ENCODE measurements around the gene C4orf46. TPM values are rescaled to one million over a fixed set of nuclear protein-coding genes. Genes with fewer than 3 reads are reported as not detected.

Gene C4orf46
- total RNA-seq, 1 donor from 2014 or later = 8.4 TPM

DNA sequence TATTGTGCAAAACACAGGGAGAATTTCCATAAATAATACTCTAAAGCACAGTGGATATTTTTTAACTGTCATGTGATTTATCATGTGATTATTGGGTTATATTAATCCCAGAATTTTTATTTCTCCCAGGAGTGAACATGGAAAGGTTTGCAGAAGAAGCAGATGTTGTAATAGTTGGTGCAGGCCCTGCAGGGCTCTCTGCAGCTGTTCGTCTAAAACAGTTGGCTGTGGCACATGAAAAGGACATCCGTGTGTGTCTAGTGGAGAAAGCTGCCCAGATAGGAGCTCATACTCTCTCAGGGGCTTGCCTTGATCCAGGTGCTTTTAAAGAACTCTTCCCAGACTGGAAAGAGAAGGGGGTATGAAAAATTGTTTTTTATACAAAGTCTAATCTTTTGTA, 10.4 kb upstream of the C4orf46 start:
- Histone ChIP-seq H3K4me2 (ENCODE audit: low read length) (no peak overlapping the region), H2AFZ (ENCODE audit: low read depth, low read length) (no peak overlapping the region), H3K9me3 (ENCODE audit: insufficient read depth, low read depth, low read length) (no peaks in the 10 kb centered on the region), H3K79me2 (ENCODE audit: insufficient read depth, low read length) (no peaks in the 10 kb centered on the region), H3K9ac (ENCODE audit: low read length) (no peak overlapping the region), H3K27ac (ENCODE audit: low read depth, low read length) (no peak overlapping the region), H3K4me1 (ENCODE audit: insufficient read depth, low read length) (no peaks in the 10 kb centered on the region), H4K20me1 (ENCODE audit: insufficient read depth, low read length) (no peaks in the 10 kb centered on the region), H3K36me3 (ENCODE audit: insufficient read depth, low read length) (no peaks in the 10 kb centered on the region), H3K4me3 (ENCODE audit: insufficient read depth, low read depth, low read length) (no peak overlapping the region), H3K27me3 (ENCODE audit: insufficient read depth, low read length) (no peaks in the 10 kb centered on the region)
- Mint-ChIP-seq H3K36me3 (ENCODE audit: low read depth, unreplicated experiment) (peaks cover 6% of the 10 kb centered on the region), H3K4me3 (ENCODE audit: unreplicated experiment) (no peak overlapping the region), H3K27me3 (ENCODE audit: low read depth, unreplicated experiment) (no peaks in the 10 kb centered on the region), H3K9me3 (ENCODE audit: unreplicated experiment) (no peaks in the 10 kb centered on the region), H3K4me1 (ENCODE audit: low read depth, unreplicated experiment) (no peaks in the 10 kb centered on the region), H3K27ac (ENCODE audit: unreplicated experiment) (no peak overlapping the region)
- TF ChIP-seq, protein P1, sequence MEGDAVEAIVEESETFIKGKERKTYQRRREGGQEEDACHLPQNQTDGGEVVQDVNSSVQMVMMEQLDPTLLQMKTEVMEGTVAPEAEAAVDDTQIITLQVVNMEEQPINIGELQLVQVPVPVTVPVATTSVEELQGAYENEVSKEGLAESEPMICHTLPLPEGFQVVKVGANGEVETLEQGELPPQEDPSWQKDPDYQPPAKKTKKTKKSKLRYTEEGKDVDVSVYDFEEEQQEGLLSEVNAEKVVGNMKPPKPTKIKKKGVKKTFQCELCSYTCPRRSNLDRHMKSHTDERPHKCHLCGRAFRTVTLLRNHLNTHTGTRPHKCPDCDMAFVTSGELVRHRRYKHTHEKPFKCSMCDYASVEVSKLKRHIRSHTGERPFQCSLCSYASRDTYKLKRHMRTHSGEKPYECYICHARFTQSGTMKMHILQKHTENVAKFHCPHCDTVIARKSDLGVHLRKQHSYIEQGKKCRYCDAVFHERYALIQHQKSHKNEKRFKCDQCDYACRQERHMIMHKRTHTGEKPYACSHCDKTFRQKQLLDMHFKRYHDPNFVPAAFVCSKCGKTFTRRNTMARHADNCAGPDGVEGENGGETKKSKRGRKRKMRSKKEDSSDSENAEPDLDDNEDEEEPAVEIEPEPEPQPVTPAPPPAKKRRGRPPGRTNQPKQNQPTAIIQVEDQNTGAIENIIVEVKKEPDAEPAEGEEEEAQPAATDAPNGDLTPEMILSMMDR (IDR thresholded peaks at IDR 0.05; ENCODE audit: insufficient read depth, low read depth, low read length) = no peak
- TF ChIP-seq EZH2 (IDR thresholded peaks at IDR 0.05; ENCODE audit: insufficient read depth, low read length) = no peak
- FAIRE-seq (no peak), DNase-seq (ENCODE audit: low read depth) (no peak)

DNA sequence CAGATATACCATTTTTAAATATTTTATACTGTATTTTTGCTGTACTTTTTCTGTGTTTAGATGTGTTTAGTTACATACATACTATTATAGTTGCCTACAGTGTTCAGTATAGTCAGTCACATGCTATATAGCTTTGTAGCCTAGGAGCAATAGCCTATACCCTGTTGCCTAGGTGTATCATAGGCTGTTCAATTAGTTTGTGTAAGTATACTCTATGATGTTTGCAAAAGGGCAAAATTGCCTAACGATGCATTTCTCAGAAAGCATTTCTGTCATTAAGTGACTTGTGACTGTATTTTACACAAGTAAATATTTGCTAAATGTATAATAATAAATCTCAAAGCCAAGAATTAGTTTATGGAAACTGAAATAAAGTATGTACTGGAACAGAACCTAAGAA, 9.9 kb upstream of the C4orf46 start:
- Histone ChIP-seq H3K4me2 (ENCODE audit: low read length) (no peak overlapping the region), H3K27me3 (ENCODE audit: insufficient read depth, low read length) (no peaks in the 10 kb centered on the region), H3K4me1 (ENCODE audit: insufficient read depth, low read length) (no peaks in the 10 kb centered on the region), H2AFZ (ENCODE audit: low read depth, low read length) (no peak overlapping the region), H3K9ac (ENCODE audit: low read length) (no peak overlapping the region), H4K20me1 (ENCODE audit: insufficient read depth, low read length) (no peaks in the 10 kb centered on the region), H3K79me2 (ENCODE audit: insufficient read depth, low read length) (no peaks in the 10 kb centered on the region), H3K9me3 (ENCODE audit: insufficient read depth, low read depth, low read length) (no peaks in the 10 kb centered on the region), H3K27ac (ENCODE audit: low read depth, low read length) (no peak overlapping the region), H3K4me3 (ENCODE audit: insufficient read depth, low read depth, low read length) (no peak overlapping the region), H3K36me3 (ENCODE audit: insufficient read depth, low read length) (no peaks in the 10 kb centered on the region)
- Mint-ChIP-seq H3K27ac (ENCODE audit: unreplicated experiment) (no peak overlapping the region), H3K36me3 (ENCODE audit: low read depth, unreplicated experiment) (peaks cover 5% of the 10 kb centered on the region), H3K27me3 (ENCODE audit: low read depth, unreplicated experiment) (no peaks in the 10 kb centered on the region), H3K4me3 (ENCODE audit: unreplicated experiment) (no peak overlapping the region), H3K9me3 (ENCODE audit: unreplicated experiment) (no peaks in the 10 kb centered on the region), H3K4me1 (ENCODE audit: low read depth, unreplicated experiment) (no peaks in the 10 kb centered on the region)
- TF ChIP-seq, protein P1 (IDR thresholded peaks at IDR 0.05; ENCODE audit: insufficient read depth, low read depth, low read length) = no peak
- TF ChIP-seq EZH2 (IDR thresholded peaks at IDR 0.05; ENCODE audit: insufficient read depth, low read length) = no peak
- FAIRE-seq (no peak), DNase-seq (ENCODE audit: low read depth) (no peak)

DNA sequence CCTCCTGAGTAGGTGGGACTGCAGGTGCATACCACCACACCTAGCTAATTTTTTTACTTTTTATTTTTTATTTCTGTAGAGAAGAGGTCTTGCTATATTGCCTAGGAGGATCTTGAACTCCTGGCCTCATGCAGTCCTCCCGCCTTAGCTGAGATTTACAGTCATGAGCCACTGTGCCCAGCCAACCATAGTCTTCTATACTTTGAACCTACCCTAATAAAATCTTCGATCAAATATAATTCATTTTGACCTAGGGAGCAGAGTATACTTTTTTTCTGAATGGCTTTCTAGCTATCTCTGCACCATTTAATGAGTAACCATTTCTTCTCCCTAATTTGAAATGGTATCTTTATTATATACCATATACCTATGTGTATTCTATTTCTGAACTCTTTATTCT, 7.1 kb upstream of the C4orf46 start:
- H3K79me2 ChIP-seq (ENCODE audit: insufficient read depth, low read length) = no peaks in the 10 kb centered on the region
- no peaks in the 10 kb centered on the region for H3K9me3 Mint-ChIP-seq (ENCODE audit: unreplicated experiment)
- DNase-seq (ENCODE audit: low read depth) (no peak), FAIRE-seq (no peak)
- H3K4me1 ChIP-seq (ENCODE audit: insufficient read depth, low read length) = no peaks in the 10 kb centered on the region
- no peak overlapping the region for H3K4me2 ChIP-seq (ENCODE audit: low read length)
- H3K27me3 ChIP-seq (ENCODE audit: insufficient read depth, low read length) = no peaks in the 10 kb centered on the region
- H3K4me3 Mint-ChIP-seq (ENCODE audit: unreplicated experiment) = no peak overlapping the region
- H3K9ac ChIP-seq (ENCODE audit: low read length) = no peak overlapping the region
- H3K36me3 Mint-ChIP-seq (ENCODE audit: low read depth, unreplicated experiment) = no peaks in the 10 kb centered on the region
- H4K20me1 ChIP-seq (ENCODE audit: insufficient read depth, low read length) = no peaks in the 10 kb centered on the region
- no peak overlapping the region for H3K27ac ChIP-seq (ENCODE audit: low read depth, low read length)
- H3K4me1 Mint-ChIP-seq (ENCODE audit: low read depth, unreplicated experiment) = no peaks in the 10 kb centered on the region
- no peaks in the 10 kb centered on the region for H3K36me3 ChIP-seq (ENCODE audit: insufficient read depth, low read length)
- no peak overlapping the region for H3K27ac Mint-ChIP-seq (ENCODE audit: unreplicated experiment)
- TF ChIP-seq, protein P1 (IDR thresholded peaks at IDR 0.05; ENCODE audit: insufficient read depth, low read depth, low read length) = no peak
- TF ChIP-seq EZH2 (IDR thresholded peaks at IDR 0.05; ENCODE audit: insufficient read depth, low read length) = no peak
- no peaks in the 10 kb centered on the region for H3K9me3 ChIP-seq (ENCODE audit: insufficient read depth, low read depth, low read length)
- no peak overlapping the region for H3K4me3 ChIP-seq (ENCODE audit: insufficient read depth, low read depth, low read length)
- no peak overlapping the region for H2AFZ ChIP-seq (ENCODE audit: low read depth, low read length)
- H3K27me3 Mint-ChIP-seq (ENCODE audit: low read depth, unreplicated experiment) = no peaks in the 10 kb centered on the region

Measured in astrocyte (in vitro differentiated cells and primary cell).